OCI-LY7 (cell line): Measurements from ENCODE around the gene HEYL. TPM values are rescaled to one million over a fixed set of nuclear protein-coding genes. Genes with fewer than 3 reads are reported as not detected.

Experiments used
- BruUV-seq: library from RNA; stranded (reverse); fragments of 400-500 nt; replicated peaks from 2 replicates; lab custom pipeline; 2021; lab: Mats Ljungman, UMichigan
- CTCF ChIA-PET: fragments of 300-600 bp; sonication (Branson Sonifier 250); formaldehyde crosslinking; loops from one replicate; lab custom pipeline; 2022; ENCODE audit warnings: antibody characterized with exemption; ENCODE audit not compliant: unreplicated experiment; lab: Charles Lee
- POLR2A ChIA-PET: fragments of 300-600 bp; sonication (Branson Sonifier 250); formaldehyde crosslinking; loops from one replicate; lab custom pipeline; 2022; ENCODE audit warnings: antibody characterized with exemption; lab: Charles Lee
- DNase-seq: peaks from one replicate; pipeline ENCODE4 v3.0.0-alpha.2; 2015; ENCODE audit warnings: low spot score
- H2AFZ ChIP-seq: fragments of 200-600 bp; sonication (generic), shearing (Covaris generic); 2 replicates; pipeline ENCODE4 v1.6.1; 2014; ENCODE audit warnings: mild to moderate bottlenecking, antibody characterized with exemption, low read length, moderate library complexity
- H3K27ac ChIP-seq: fragments of 200-600 bp; sonication (generic); 2 replicates; pipeline ENCODE4 v1.5.1; 2014; ENCODE audit warnings: mixed run types, low read depth, mild to moderate bottlenecking, moderate library complexity, low read length, inconsistent platforms; ENCODE audit not compliant: poor library complexity, severe bottlenecking
- H3K36me3 ChIP-seq: fragments of 200-600 bp; sonication (generic); 2 replicates; pipeline ENCODE4 v1.6.1; 2014; ENCODE audit warnings: mild to moderate bottlenecking, antibody characterized with exemption, low read length, moderate library complexity, mixed read lengths; ENCODE audit not compliant: insufficient read depth
- H3K4me1 ChIP-seq: fragments of 200-600 bp; sonication (generic); 2 replicates; pipeline ENCODE4 v1.5.1; 2014; ENCODE audit warnings: mild to moderate bottlenecking, low read length; ENCODE audit not compliant: insufficient read depth, poor library complexity, severe bottlenecking
- H3K4me2 ChIP-seq: fragments of 200-600 bp; sonication (generic); 2 replicates; pipeline ENCODE4 v1.6.1; 2014; ENCODE audit warnings: mild to moderate bottlenecking, low read length
- H3K4me3 ChIP-seq: fragments of 200-600 bp; sonication (generic); 2 replicates; pipeline ENCODE4 v1.5.1; 2014; ENCODE audit warnings: mild to moderate bottlenecking, low read depth, low read length; ENCODE audit not compliant: poor library complexity, severe bottlenecking
- H3K79me2 ChIP-seq: fragments of 200-600 bp; sonication (generic); 2 replicates; pipeline ENCODE4 v1.6.1; 2016; ENCODE audit warnings: low read depth, mild to moderate bottlenecking, low read length, moderate library complexity, mixed read lengths; ENCODE audit not compliant: insufficient read depth
- H3K9me2 ChIP-seq: fragments of 200-600 bp; sonication (generic); 2 replicates; pipeline ENCODE4 v1.6.1; 2016; ENCODE audit warnings: mild to moderate bottlenecking, low read length, mixed read lengths; ENCODE audit not compliant: insufficient read depth
- H3K9me3 ChIP-seq: fragments of 200-600 bp; sonication (generic); 2 replicates; pipeline ENCODE4 v1.6.1; 2014; ENCODE audit warnings: mild to moderate bottlenecking, mixed run types, low read length, mixed read lengths
- H4K20me1 ChIP-seq: fragments of 200-600 bp; sonication (generic); 2 replicates; pipeline ENCODE4 v1.6.1; 2014; ENCODE audit warnings: mild to moderate bottlenecking, antibody characterized with exemption, low read length, moderate library complexity, mixed read lengths; ENCODE audit not compliant: insufficient read depth
- CTCF ChIP-seq: fragments of 200-600 bp; sonication (generic); conservative IDR thresholded peaks from 2 replicates; pipeline ENCODE4 v1.5.1; 2014; ENCODE audit warnings: mild to moderate bottlenecking, antibody characterized with exemption, low read length, moderate library complexity, mixed read lengths
- EZH2phosphoT487 ChIP-seq: fragments of 200-600 bp; sonication (generic); IDR thresholded peaks from 2 replicates; pipeline ENCODE4 v1.6.1; 2018; ENCODE audit warnings: low read depth, borderline replicate concordance, mild to moderate bottlenecking, mixed run types, antibody characterized with exemption, low read length, moderate library complexity, mixed read lengths
- intact Hi-C: fragments of 100-400 bp; cut with micrococcal nuclease; formaldehyde crosslinking; loops from one replicate; pipeline ENCODE4 v1.10.0; 2022; ENCODE audit not compliant: unreplicated experiment
- total RNA-seq, 2 experiments: library from RNA; depleted of rRNA in 1 of 2; stranded (reverse); fragments of >200 nt in 1 of 2; shearing (Covaris generic) in 1 of 2; gene quantifications; 2 replicates each; pipeline ENCODE4 v1.2.3, GENCODE V29; 2014 to 2022

The HEYL gene
- total RNA-seq, 2 experiments from 2014 or later, result not detected

GRCh38 chr1:39575191-39576015 lies 64.0 kb downstream of the HEYL start:
- no peak for TF ChIP-seq CTCF
- TF ChIP-seq EZH2phosphoT487, result no peak
- Histone ChIP-seq H3K9me3 (no peaks in the 10 kb centered on the region), H3K36me3 (peaks cover 58% of the 10 kb centered on the region), H3K4me2 (peak overlapping the region; percentile 94), H2AFZ (no peak overlapping the region), H3K9me2 (no peaks in the 10 kb centered on the region), H3K27ac (peak overlapping the region; percentile 63), H4K20me1 (peaks cover 43% of the 10 kb centered on the region), H3K79me2 (peaks cover 56% of the 10 kb centered on the region), H3K4me3 (peak overlapping the region; percentile 98), H3K4me1 (peaks cover 28% of the 10 kb centered on the region)
- ChIA-PET POLR2A (interaction anchor here (0.6 to 1.2 kb wide), 8 partner anchors 14 to 383 kb away, joined by 3 to 5 read pairs (median 4); no protein-coding TSS in a partner anchor), CTCF (interaction anchor here (0.6 to 0.7 kb wide), 2 partner anchors 356 to 934 kb away, joined by 4 read pairs; no protein-coding TSS in a partner anchor)
- intact Hi-C loops, result no loop called here
- peak; percentile 59 for DNase-seq
- BruUV-seq, result no TSS peak

- no peak for TF ChIP-seq EZH2phosphoT487
- TF ChIP-seq CTCF, result no peak
- ChIA-PET POLR2A (interaction anchor here (1.2 kb wide), 1 partner anchor 383 kb away, joined by 5 read pairs; no protein-coding TSS in a partner anchor), CTCF (no interaction called here)
- Histone ChIP-seq H3K79me2 (peaks cover 56% of the 10 kb centered on the region), H3K4me2 (peak overlapping the region; percentile 94), H3K9me3 (no peaks in the 10 kb centered on the region), H3K4me1 (peaks cover 28% of the 10 kb centered on the region), H3K36me3 (peaks cover 66% of the 10 kb centered on the region), H3K4me3 (peak overlapping the region; percentile 98), H3K27ac (no peak overlapping the region), H3K9me2 (no peaks in the 10 kb centered on the region), H2AFZ (no peak overlapping the region), H4K20me1 (peaks cover 43% of the 10 kb centered on the region)
- DNase-seq, result no peak
- no TSS peak for BruUV-seq
- intact Hi-C loops, result no loop called here
Measured at GRCh38 chr1:39574646-39575045, 64.8 kb downstream of the HEYL start.

Other genes starting within 250 kb of the HEYL start
- 0.32 and 0.64 TPM in 2 replicates for gene BMP8A, start 148.0 kb downstream of the HEYL start, total RNA-seq (2014; rRNA removed; shearing (Covaris generic))
- 0.44 TPM in 1 of 2 replicates, not detected in the other for gene BMP8A, start 148.0 kb downstream of the HEYL start, total RNA-seq (2022)
- gene PABPC4, start 62.9 kb downstream of the HEYL start, total RNA-seq (2014; rRNA removed; shearing (Covaris generic)), result 132 and 166 TPM in 2 replicates
- 292 and 315 TPM in 2 replicates for gene PABPC4, start 62.9 kb downstream of the HEYL start, total RNA-seq (2022)
- not detected in 2 replicates for gene NT5C1A, start 32.5 kb upstream of the HEYL start, total RNA-seq (2014; rRNA removed; shearing (Covaris generic))
- not detected in 2 replicates for gene NT5C1A, start 32.5 kb upstream of the HEYL start, total RNA-seq (2022)
- gene HPCAL4, start 51.8 kb upstream of the HEYL start, total RNA-seq (2014; rRNA removed; shearing (Covaris generic)), result not detected in 2 replicates
- not detected in 2 replicates for gene HPCAL4, start 51.8 kb upstream of the HEYL start, total RNA-seq (2022)
- 53.6 and 54.5 TPM in 2 replicates for gene PPIE, start 99.2 kb upstream of the HEYL start, total RNA-seq (2014; rRNA removed; shearing (Covaris generic))
- 64.8 and 71.9 TPM in 2 replicates for gene PPIE, start 99.2 kb upstream of the HEYL start, total RNA-seq (2022)
- gene OXCT2, start 131.7 kb upstream of the HEYL start, total RNA-seq (2014; rRNA removed; shearing (Covaris generic)), result 0.10 and 0.79 TPM in 2 replicates
- 0.17 TPM in 1 of 2 replicates, not detected in the other for gene OXCT2, start 131.7 kb upstream of the HEYL start, total RNA-seq (2022)
- gene BMP8B, start 149.2 kb upstream of the HEYL start, total RNA-seq (2014; rRNA removed; shearing (Covaris generic)), result 0.05 TPM in 1 of 2 replicates, not detected in the other
- gene BMP8B, start 149.2 kb upstream of the HEYL start, total RNA-seq (2022), result 0.24 and 0.34 TPM in 2 replicates
- gene TRIT1, start 243.9 kb upstream of the HEYL start, total RNA-seq (2014; rRNA removed; shearing (Covaris generic)), result 24.8 and 29.6 TPM in 2 replicates
- gene TRIT1, start 243.9 kb upstream of the HEYL start, total RNA-seq (2022), result 22.6 and 22.9 TPM in 2 replicates